Measurements from ENCODE around the gene PLK3. TPM values are rescaled to one million over a fixed set of nuclear protein-coding genes. Genes with fewer than 3 reads are reported as not detected.
"Not testable (repeated sequence)": the region's sequence is repeated elsewhere in the genome, so short reads cannot be mapped to it uniquely, and the experiment has no call there.

PLK3 gene
- total RNA-seq: 100 to 1,000 TPM in 4 of 5 experiments, 10 to 100 TPM in 1; 92.8 to 456 (median 142) TPM
- polyA plus RNA-seq: 10 to 100 TPM; 30.5 to 59.1 TPM
- 959 reads per million, percentile 99 among the genes with 10 or more reads in this experiment for total RNA-seq

DNA sequence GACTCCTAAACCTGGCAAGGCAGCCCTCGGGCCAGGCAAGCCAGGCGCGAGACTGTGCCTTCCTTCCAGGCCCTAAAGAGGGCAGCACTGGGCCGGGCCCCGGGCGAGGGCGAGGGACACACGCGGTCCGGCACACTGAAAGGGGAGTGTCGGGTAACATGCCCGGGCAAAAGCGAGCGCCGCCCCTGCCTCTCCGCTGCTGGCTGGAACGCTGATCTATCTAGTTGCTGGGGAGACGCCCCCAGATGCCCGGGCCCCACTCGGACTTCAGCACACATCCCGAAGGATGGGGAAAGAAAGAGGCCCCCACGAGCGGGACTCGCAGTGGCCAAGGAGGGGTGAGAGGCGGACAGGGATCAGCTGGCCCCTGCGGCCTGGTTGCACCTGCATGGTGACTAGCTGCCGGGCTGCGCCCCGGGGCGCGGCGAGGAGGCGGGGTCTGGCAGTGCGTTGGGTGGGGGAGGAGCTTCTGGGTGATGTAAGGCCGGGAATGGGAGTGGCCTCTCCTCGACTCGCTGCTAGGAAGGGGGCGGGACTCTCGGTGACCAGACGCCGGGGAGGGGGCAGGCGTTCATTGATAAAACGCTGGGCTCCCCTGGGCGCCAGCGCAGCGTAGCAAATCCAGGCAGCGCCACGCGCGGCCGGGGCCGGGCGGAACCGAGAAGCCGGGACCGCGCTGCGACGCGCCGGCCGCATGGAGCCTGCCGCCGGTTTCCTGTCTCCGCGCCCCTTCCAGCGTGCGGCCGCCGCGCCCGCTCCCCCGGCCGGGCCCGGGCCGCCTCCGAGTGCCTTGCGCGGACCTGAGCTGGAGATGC, at the start of gene PLK3:
PLK3 (plus strand) TSS at position 608 of the 815 bp plus-strand sequence; CDS start at position 695, 87 bp downstream.
- ATAC-seq: peak; percentile 92
- H3K27ac ChIP-seq (ENCODE audit: low read depth, low read length): peak within 1 kb of the TSS; percentile 94
- H3K4me3 Mint-ChIP-seq: peak within 1 kb of the TSS; percentile 85 to 98 (median 93)
- H3K36me3 ChIP-seq (ENCODE audit: control insufficient read depth in 2 of 3, insufficient read depth in 3 of 3, low read length in 3 of 3): peaks cover 7 to 30% (median 18%) of the 10 kb centered on the region in 3 experiments
- intact Hi-C loops (cut with micrococcal nuclease): loop anchor here (2.0 to 10.0 kb wide), 12 partner anchors 25 to 887 kb away; partner anchors contain the start of genes GPBP1L1 (in 2 of the 2), RNU5D-1 (in 2 of the 2), RPS8 (in 2 of the 2) and TESK2 (in 2 of the 2)
- peak within 1 kb of the TSS; percentile 84 to 99 (median 98) for H3K27ac Mint-ChIP-seq
- no peaks in the 10 kb centered on the region for H3K9me3 Mint-ChIP-seq
- ChIA-PET POLR2A (interaction anchor here (0.6 to 18.7 kb wide), 26 partner anchors 10 to 884 kb away, joined by 3 to 709 read pairs (median 8); partner anchors contain the start of genes AKR1A1, BEST4, BTBD19 and EIF2B3), CTCF (interaction anchor here (0.7 to 3.1 kb wide), 16 partner anchors 9 to 506 kb away, joined by 3 to 44 read pairs (median 6); partner anchors contain the start of genes BEST4, BTBD19, HECTD3 and RPS8)
- H3K27me3 ChIP-seq (ENCODE audit: control insufficient read depth in 2 of 2, insufficient read depth in 2 of 2, low read length in 2 of 2): no peaks in the 10 kb centered on the region
- H3K9me3 ChIP-seq (ENCODE audit: control insufficient read depth in 2 of 3, low read length in 3 of 3): no peaks in the 10 kb centered on the region
- H3K36me3 Mint-ChIP-seq: peaks cover 11 to 28% (median 21%) of the 10 kb centered on the region in 5 donors
- H3K4me1 ChIP-seq (ENCODE audit: control insufficient read depth in 2 of 2, insufficient read depth in 2 of 2, low read length in 2 of 2): peaks cover 17 to 24% of the 10 kb centered on the region in 2 donors
- H3K27me3 Mint-ChIP-seq: no peaks in the 10 kb centered on the region
- peak; percentile 93 to 99 (median 98) for DNase-seq
- H3K4me3 ChIP-seq (ENCODE audit: low read length): peak within 1 kb of the TSS; percentile 66
- peaks cover 19 to 43% (median 33%) of the 10 kb centered on the region in 7 donors for H3K4me1 Mint-ChIP-seq

DNA sequence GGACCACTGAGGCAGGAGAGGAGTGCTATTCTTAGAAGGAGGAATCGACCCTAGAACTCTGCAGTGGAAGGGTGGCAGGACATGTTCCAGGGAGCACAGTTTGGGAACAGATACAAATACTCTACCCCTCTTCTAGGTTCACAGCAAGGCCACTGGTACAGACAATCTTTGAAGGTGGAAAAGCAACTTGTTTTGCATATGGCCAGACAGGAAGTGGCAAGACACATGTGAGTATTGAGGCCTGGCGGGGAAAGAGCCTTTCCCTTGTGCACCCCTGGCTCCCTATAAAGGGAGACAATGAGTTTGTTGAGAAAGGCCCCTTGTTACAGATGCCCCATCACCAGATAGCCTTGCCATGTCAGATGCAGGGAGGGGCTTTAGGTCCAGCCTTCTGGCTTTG, 42.8 kb upstream of the PLK3 start:
- ChIA-PET POLR2A (no interaction called here), CTCF (interaction anchor here (0.7 kb wide), 1 partner anchor 1452 kb away, joined by 3 read pairs; no protein-coding TSS in a partner anchor)
- Histone ChIP-seq H3K9me3 (ENCODE audit: control insufficient read depth in 2 of 3, low read length in 3 of 3) (no peaks in the 10 kb centered on the region), H3K4me1 (ENCODE audit: control insufficient read depth in 2 of 2, insufficient read depth in 2 of 2, low read length in 2 of 2) (no peaks in the 10 kb centered on the region), H3K27me3 (ENCODE audit: control insufficient read depth in 2 of 2, insufficient read depth in 2 of 2, low read length in 2 of 2) (no peaks in the 10 kb centered on the region), H3K27ac (ENCODE audit: low read depth, low read length) (no peak overlapping the region), H3K36me3 (ENCODE audit: control insufficient read depth in 2 of 3, insufficient read depth in 3 of 3, low read length in 3 of 3) (no peaks in the 10 kb centered on the region), H3K4me3 (ENCODE audit: low read length) (no peak overlapping the region)
- intact Hi-C loops (cut with micrococcal nuclease): no loop called here
- peak overlapping the region in 2 of 9 donors; percentile 42 to 49 for H3K27ac Mint-ChIP-seq
- ATAC-seq: no peak
- no peak overlapping the region for H3K4me3 Mint-ChIP-seq
- H3K4me1 Mint-ChIP-seq: peaks cover 0 to 12% (median 5%) of the 10 kb centered on the region in 7 donors
- H3K9me3 Mint-ChIP-seq: no peaks in the 10 kb centered on the region
- peaks cover 0 to 36% (median 0%) of the 10 kb centered on the region in 5 donors for H3K36me3 Mint-ChIP-seq
- H3K27me3 Mint-ChIP-seq: no peaks in the 10 kb centered on the region
- no peak for DNase-seq

DNA sequence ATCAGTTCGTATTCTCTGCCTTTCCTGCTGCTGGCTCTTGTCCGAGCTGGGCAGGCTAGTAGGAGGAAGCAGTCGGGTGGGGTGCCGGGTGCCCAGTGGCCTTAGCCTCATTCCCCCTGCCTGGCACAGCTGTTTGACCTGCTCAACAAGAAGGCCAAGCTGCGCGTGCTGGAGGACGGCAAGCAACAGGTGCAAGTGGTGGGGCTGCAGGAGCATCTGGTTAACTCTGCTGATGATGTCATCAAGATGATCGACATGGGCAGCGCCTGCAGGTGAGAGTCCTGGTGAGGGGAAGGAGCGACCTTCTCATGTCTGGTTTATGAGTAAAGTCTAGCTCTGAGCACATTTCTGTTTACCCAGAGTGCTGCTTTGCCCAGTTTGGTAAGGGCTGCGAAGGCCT, 41.1 kb upstream of the PLK3 start:
- ChIA-PET CTCF (no interaction called here), POLR2A (interaction anchor here (0.6 to 1.8 kb wide), 3 partner anchors 14 to 1791 kb away, joined by 3 to 5 read pairs (median 4); partner anchors contain the start of gene RNU5D-1)
- H3K9me3 Mint-ChIP-seq: no peaks in the 10 kb centered on the region
- H3K36me3 Mint-ChIP-seq: peaks cover 0 to 34% (median 0%) of the 10 kb centered on the region in 5 donors
- no peak overlapping the region for H3K4me3 Mint-ChIP-seq
- Histone ChIP-seq H3K36me3 (ENCODE audit: control insufficient read depth in 2 of 3, insufficient read depth in 3 of 3, low read length in 3 of 3) (no peaks in the 10 kb centered on the region), H3K27me3 (ENCODE audit: control insufficient read depth in 2 of 2, insufficient read depth in 2 of 2, low read length in 2 of 2) (no peaks in the 10 kb centered on the region), H3K27ac (ENCODE audit: low read depth, low read length) (no peak overlapping the region), H3K4me1 (ENCODE audit: control insufficient read depth in 2 of 2, insufficient read depth in 2 of 2, low read length in 2 of 2) (no peaks in the 10 kb centered on the region), H3K9me3 (ENCODE audit: control insufficient read depth in 2 of 3, low read length in 3 of 3) (no peaks in the 10 kb centered on the region), H3K4me3 (ENCODE audit: low read length) (no peak overlapping the region)
- H3K4me1 Mint-ChIP-seq: peaks cover 0 to 12% (median 4%) of the 10 kb centered on the region in 7 donors
- H3K27me3 Mint-ChIP-seq: no peaks in the 10 kb centered on the region
- intact Hi-C loops (cut with micrococcal nuclease): no loop called here
- DNase-seq (no peak), ATAC-seq (no peak)
- H3K27ac Mint-ChIP-seq: no peak overlapping the region

DNA sequence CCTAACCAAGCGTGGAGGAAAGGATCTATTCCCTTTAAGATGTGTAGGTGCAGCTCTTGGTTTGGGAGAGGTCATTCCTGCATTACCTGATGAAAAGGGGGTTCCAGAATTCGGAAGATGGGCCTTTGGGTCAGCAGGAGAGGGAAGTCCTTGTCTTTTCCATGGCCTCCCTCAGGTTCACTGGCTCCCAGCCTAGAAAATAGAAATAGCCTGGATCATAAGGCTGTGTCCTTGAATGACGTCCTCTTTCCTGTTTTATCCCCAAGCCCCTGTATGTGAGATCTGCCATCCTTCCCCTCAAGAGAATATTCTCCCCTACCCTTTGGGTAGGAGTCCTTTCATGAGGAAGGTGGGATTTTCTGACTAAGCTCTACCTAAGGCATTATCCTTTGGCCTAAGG, 39.3 kb upstream of the PLK3 start:
- Mint-ChIP-seq H3K4me3 (no peak overlapping the region), H3K27me3 (no peaks in the 10 kb centered on the region), H3K9me3 (no peaks in the 10 kb centered on the region), H3K36me3 (peaks cover 0 to 25% (median 0%) of the 10 kb centered on the region in 5 donors), H3K27ac (no peak overlapping the region), H3K4me1 (peaks cover 0 to 9% (median 4%) of the 10 kb centered on the region in 7 donors)
- Histone ChIP-seq H3K27me3 (ENCODE audit: control insufficient read depth in 2 of 2, insufficient read depth in 2 of 2, low read length in 2 of 2) (no peaks in the 10 kb centered on the region), H3K4me1 (ENCODE audit: control insufficient read depth in 2 of 2, insufficient read depth in 2 of 2, low read length in 2 of 2) (no peaks in the 10 kb centered on the region), H3K9me3 (ENCODE audit: control insufficient read depth in 2 of 3, low read length in 3 of 3) (no peaks in the 10 kb centered on the region), H3K36me3 (ENCODE audit: control insufficient read depth in 2 of 3, insufficient read depth in 3 of 3, low read length in 3 of 3) (no peaks in the 10 kb centered on the region), H3K4me3 (ENCODE audit: low read length) (no peak overlapping the region), H3K27ac (ENCODE audit: low read depth, low read length) (no peak overlapping the region)
- ATAC-seq (no peak), DNase-seq (no peak)
- CTCF ChIA-PET: no interaction called here
- POLR2A ChIA-PET: interaction anchor here (0.7 to 1.5 kb wide), 2 partner anchors 15 to 1306 kb away, joined by 4 read pairs; no protein-coding TSS in a partner anchor
- intact Hi-C loops (cut with micrococcal nuclease): no loop called here

DNA sequence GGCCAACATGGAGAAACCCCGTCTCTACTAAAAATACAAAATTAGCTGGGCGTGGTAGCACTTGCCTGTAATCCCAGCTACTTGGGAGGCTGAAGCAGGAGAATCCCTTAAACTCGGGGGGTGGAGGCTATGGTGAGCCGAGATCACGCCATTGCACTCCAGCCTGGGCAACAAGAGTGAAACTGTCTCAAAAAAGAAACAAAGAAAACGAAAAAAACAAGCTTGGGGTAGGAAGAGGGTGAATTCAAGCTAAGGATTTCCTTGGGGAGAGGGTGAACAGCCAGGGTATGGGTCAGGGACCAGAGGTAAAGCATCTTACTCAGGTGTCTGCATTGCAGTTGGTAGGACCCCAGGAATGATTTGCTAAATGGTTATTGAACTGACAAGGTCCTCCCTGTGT, 33.8 kb upstream of the PLK3 start:
- not testable (repeated sequence) for H3K9me3 Mint-ChIP-seq, H3K27me3 Mint-ChIP-seq
- POLR2A ChIA-PET: interaction anchor here (2.1 kb wide), 1 partner anchor 9 kb away, joined by 12 read pairs; the partner anchor contains the start of gene RPS8

More for the DNA sequence above, 33.8 kb upstream of the PLK3 start:
- DNase-seq; H3K4me1 ChIP-seq (ENCODE audit: control insufficient read depth in 2 of 2, insufficient read depth in 2 of 2, low read length in 2 of 2); H3K27ac Mint-ChIP-seq; H3K36me3 ChIP-seq (ENCODE audit: control insufficient read depth in 2 of 3, insufficient read depth in 3 of 3, low read length in 3 of 3); H3K9me3 ChIP-seq (ENCODE audit: control insufficient read depth in 2 of 3, low read length in 3 of 3); H3K4me1 Mint-ChIP-seq; H3K4me3 Mint-ChIP-seq; ATAC-seq; H3K4me3 ChIP-seq (ENCODE audit: low read length); H3K27me3 ChIP-seq (ENCODE audit: control insufficient read depth in 2 of 2, insufficient read depth in 2 of 2, low read length in 2 of 2); H3K27ac ChIP-seq (ENCODE audit: low read depth, low read length); intact Hi-C loops (cut with micrococcal nuclease): not testable (repeated sequence)
- peaks cover 0 to 12% (median 0%) of the 10 kb centered on the region in 5 donors for H3K36me3 Mint-ChIP-seq
- CTCF ChIA-PET: interaction anchor here (0.8 kb wide), 1 partner anchor 37 kb away, joined by 3 read pairs; no protein-coding TSS in a partner anchor

Data from naive thymus-derived CD4-positive, alpha-beta T cell (primary cell).